Measurements from ENCODE around the gene MOXD1.

The MOXD1 gene

GRCh38 chr6:132412656-132413498 lies 11.6 kb upstream of the MOXD1 start:
- TF ChIP-seq, protein P1, sequence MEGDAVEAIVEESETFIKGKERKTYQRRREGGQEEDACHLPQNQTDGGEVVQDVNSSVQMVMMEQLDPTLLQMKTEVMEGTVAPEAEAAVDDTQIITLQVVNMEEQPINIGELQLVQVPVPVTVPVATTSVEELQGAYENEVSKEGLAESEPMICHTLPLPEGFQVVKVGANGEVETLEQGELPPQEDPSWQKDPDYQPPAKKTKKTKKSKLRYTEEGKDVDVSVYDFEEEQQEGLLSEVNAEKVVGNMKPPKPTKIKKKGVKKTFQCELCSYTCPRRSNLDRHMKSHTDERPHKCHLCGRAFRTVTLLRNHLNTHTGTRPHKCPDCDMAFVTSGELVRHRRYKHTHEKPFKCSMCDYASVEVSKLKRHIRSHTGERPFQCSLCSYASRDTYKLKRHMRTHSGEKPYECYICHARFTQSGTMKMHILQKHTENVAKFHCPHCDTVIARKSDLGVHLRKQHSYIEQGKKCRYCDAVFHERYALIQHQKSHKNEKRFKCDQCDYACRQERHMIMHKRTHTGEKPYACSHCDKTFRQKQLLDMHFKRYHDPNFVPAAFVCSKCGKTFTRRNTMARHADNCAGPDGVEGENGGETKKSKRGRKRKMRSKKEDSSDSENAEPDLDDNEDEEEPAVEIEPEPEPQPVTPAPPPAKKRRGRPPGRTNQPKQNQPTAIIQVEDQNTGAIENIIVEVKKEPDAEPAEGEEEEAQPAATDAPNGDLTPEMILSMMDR (IDR thresholded peaks at IDR 0.05; ENCODE audit: low read depth, low read length) = no peak
- DNase-seq (ENCODE audit: low read depth, low spot score) = no peak
- in situ Hi-C loops (cut with HindIII; ENCODE audit: low sequenced_read_pairs) = no loop called here
- H3K4me3 ChIP-seq (ENCODE audit: low read depth, low read length) = no peak overlapping the region

DNA sequence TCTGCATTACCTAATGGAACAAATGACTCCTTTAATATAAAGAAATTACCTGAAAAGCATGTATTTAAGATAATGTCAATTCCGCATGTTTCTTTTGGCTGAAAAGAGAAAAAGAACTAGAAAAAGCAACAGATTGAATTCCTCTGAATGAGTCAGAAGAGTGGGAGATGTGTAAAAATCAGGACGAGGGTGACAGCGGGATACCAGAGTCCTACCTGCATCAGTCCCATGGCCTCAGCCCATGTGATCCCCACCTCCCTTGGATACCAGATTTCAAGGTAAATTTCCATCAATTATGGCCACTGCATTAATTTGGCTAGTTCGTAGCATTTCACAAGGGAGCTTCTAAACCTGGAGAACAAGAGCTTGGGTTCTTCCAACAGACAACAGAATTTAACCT lies 10.0 kb upstream of the MOXD1 start:
- in situ Hi-C loops (cut with HindIII; ENCODE audit: low sequenced_read_pairs) = no loop called here
- TF ChIP-seq, protein P1 (IDR thresholded peaks at IDR 0.05; ENCODE audit: low read depth, low read length) = no peak
- DNase-seq (ENCODE audit: low read depth, low spot score) = no peak
- H3K4me3 ChIP-seq (ENCODE audit: low read depth, low read length) = no peak overlapping the region

GRCh38 chr6:132410830-132411229 lies 9.6 kb upstream of the MOXD1 start:
- H3K4me3 ChIP-seq (ENCODE audit: low read depth, low read length) = no peak overlapping the region
- TF ChIP-seq, protein P1 (IDR thresholded peaks at IDR 0.05; ENCODE audit: low read depth, low read length) = no peak
- in situ Hi-C loops (cut with HindIII; ENCODE audit: low sequenced_read_pairs) = no loop called here
- DNase-seq (ENCODE audit: low read depth, low spot score) = no peak

GRCh38 chr6:132405143-132405915 lies 4.1 kb upstream of the MOXD1 start:
- TF ChIP-seq, protein P1 (IDR thresholded peaks at IDR 0.05; ENCODE audit: low read depth, low read length) = no peak
- no peak overlapping the region for H3K4me3 ChIP-seq (ENCODE audit: low read depth, low read length)
- in situ Hi-C loops (cut with HindIII; ENCODE audit: low sequenced_read_pairs) = no loop called here
- DNase-seq (ENCODE audit: low read depth, low spot score) = peak; percentile 53

DNA sequence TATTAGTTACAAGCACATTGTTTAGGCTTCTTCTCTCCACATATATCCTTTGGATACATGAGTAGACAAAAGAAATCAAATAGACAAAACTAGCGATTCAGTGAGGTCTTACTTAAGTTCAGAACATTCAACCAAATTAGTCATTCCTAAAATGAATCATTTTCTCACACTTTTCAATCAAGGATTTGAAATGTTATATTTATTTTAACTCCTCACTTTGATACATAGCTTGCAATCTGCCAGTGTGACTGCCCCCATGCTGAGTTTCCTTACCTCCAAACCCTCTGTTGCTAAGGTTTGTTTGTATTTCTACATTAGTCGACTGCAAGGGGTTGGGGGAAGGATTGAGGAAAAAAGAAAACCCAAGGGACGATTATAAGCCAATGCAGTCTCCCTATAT lies 3.5 kb upstream of the MOXD1 start:
- in situ Hi-C loops (cut with HindIII; ENCODE audit: low sequenced_read_pairs) = no loop called here
- TF ChIP-seq, protein P1 (IDR thresholded peaks at IDR 0.05; ENCODE audit: low read depth, low read length) = no peak
- DNase-seq (ENCODE audit: low read depth, low spot score) = peak; percentile 46
- no peak overlapping the region for H3K4me3 ChIP-seq (ENCODE audit: low read depth, low read length)

DNA sequence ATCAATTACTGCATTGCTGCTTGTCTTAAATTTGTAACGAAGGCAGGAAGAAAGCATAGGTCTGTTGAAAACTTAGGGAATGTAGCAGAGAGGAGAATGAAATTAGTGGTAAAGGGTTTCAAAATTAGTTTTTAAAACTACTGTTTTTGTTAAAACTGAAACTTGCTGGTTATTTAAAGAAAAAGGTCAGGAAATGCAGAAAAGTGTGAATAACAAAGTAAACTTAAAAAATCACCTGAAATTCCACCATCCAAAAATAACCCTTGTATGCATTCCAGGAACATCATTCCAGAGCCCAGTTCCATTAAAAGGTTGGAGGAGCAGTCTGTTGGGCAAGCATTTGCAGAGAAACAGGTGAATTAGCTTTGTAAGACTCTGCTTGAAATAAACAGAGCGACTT lies 3.1 kb upstream of the MOXD1 start:
- in situ Hi-C loops (cut with HindIII; ENCODE audit: low sequenced_read_pairs) = no loop called here
- no peak overlapping the region for H3K4me3 ChIP-seq (ENCODE audit: low read depth, low read length)
- no peak for DNase-seq (ENCODE audit: low read depth, low spot score)
- TF ChIP-seq, protein P1 (IDR thresholded peaks at IDR 0.05; ENCODE audit: low read depth, low read length) = no peak

Measured in astrocyte of the spinal cord (primary cell).